Measurements from ENCODE around the gene ADAMTS2.

DNA sequence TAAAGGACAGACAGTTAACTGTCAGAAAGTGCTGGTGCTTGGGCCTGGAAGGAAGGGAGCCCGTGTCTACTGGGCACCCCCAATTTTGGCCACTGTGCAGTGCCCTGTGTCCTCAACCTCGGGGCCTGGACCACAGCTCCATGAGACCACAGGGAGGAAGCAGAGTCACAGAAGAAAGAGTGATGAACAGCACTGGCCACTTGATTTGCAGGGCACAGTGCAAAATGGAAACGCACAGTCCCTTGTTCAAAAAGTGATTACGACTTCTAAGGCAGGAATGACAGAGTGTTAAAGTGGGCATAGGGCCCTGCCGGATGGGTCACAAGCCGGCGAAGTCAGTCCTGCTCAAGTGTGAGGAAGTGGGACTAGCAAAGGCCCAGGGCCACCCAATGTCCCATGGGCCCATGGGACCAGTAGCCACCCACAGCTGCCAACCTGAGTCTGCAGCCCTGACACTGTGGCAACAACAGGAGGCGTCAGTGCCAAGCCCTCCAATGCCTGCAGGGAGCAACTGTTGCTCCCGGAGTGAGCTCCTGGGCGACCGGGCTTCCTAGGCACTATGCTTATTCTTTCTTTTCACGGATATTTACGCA, 85.4 kb downstream of the ADAMTS2 start:
- TF ChIP-seq, protein P1, sequence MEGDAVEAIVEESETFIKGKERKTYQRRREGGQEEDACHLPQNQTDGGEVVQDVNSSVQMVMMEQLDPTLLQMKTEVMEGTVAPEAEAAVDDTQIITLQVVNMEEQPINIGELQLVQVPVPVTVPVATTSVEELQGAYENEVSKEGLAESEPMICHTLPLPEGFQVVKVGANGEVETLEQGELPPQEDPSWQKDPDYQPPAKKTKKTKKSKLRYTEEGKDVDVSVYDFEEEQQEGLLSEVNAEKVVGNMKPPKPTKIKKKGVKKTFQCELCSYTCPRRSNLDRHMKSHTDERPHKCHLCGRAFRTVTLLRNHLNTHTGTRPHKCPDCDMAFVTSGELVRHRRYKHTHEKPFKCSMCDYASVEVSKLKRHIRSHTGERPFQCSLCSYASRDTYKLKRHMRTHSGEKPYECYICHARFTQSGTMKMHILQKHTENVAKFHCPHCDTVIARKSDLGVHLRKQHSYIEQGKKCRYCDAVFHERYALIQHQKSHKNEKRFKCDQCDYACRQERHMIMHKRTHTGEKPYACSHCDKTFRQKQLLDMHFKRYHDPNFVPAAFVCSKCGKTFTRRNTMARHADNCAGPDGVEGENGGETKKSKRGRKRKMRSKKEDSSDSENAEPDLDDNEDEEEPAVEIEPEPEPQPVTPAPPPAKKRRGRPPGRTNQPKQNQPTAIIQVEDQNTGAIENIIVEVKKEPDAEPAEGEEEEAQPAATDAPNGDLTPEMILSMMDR (IDR thresholded peaks at IDR 0.05) = no peak
- TF ChIP-seq POLR2A (IDR thresholded peaks at IDR 0.05) = no peak
